Stimulated activated CD8-positive, alpha-beta memory T cell treated with anti-CD3 and anti-CD28 coated beads, Interleukin-4, amount 100 ng/mL, for 4 hours (primary cell): Measurements from ENCODE around the gene NFASC.

ENCODE experiments used
- DNase-seq, 2 donors: peaks; one replicate each; pipeline ENCODE4 v3.0.0-alpha.2; 2020; ENCODE audit warnings: low read depth in 2 of 2, low spot score in 1 of 2

NFASC gene

GRCh38 chr1:204887846-204888245, 17.2 kb downstream of the NFASC start:
- DNase-seq: no peak

GRCh38 chr1:204888294-204888693, 17.6 kb downstream of the NFASC start:
- DNase-seq: no peak

GRCh38 chr1:204889681-204890383, 19.2 kb downstream of the NFASC start:
- no peak for DNase-seq

GRCh38 chr1:204891860-204892259, 21.2 kb downstream of the NFASC start:
- no peak for DNase-seq

- no peak for DNase-seq
These were observed 23.4 kb downstream of the NFASC start for GRCh38 chr1:204894031-204894430.

- no peak for DNase-seq
These were observed 23.9 kb downstream of the NFASC start for GRCh38 chr1:204894606-204895005.

GRCh38 chr1:204896023-204896422, 25.4 kb downstream of the NFASC start:
- no peak for DNase-seq

- no peak for DNase-seq
These were observed 26.3 kb downstream of the NFASC start for GRCh38 chr1:204896787-204897469.

GRCh38 chr1:204900721-204901120, 30.1 kb downstream of the NFASC start:
- DNase-seq: no peak

GRCh38 chr1:204902671-204903070, 32.0 kb downstream of the NFASC start:
- DNase-seq: no peak

GRCh38 chr1:204904228-204904810, 33.7 kb downstream of the NFASC start:
- DNase-seq: no peak

- no peak for DNase-seq
These were observed 38.4 kb downstream of the NFASC start for GRCh38 chr1:204909109-204909508.

GRCh38 chr1:204915861-204916495, 45.3 kb downstream of the NFASC start:
- no peak for DNase-seq

GRCh38 chr1:204917802-204918201, 47.1 kb downstream of the NFASC start:
- DNase-seq: no peak

GRCh38 chr1:204920511-204920910, 49.8 kb downstream of the NFASC start:
- no peak for DNase-seq

GRCh38 chr1:204920967-204921366, 50.3 kb downstream of the NFASC start:
- no peak for DNase-seq

GRCh38 chr1:204921855-204922516, 51.3 kb downstream of the NFASC start:
- no peak for DNase-seq

- no peak for DNase-seq
These were observed 52.5 kb downstream of the NFASC start for GRCh38 chr1:204923201-204923600.

GRCh38 chr1:204923626-204924012, 53.0 kb downstream of the NFASC start:
- DNase-seq: no peak

- no peak for DNase-seq
These were observed 53.5 kb downstream of the NFASC start for GRCh38 chr1:204924013-204924759.

- DNase-seq: no peak
These were observed 55.0 kb downstream of the NFASC start for GRCh38 chr1:204925701-204926100.
